ENCODE data around the gene WNT9B. TPM values are rescaled to one million over a fixed set of nuclear protein-coding genes. Genes with fewer than 3 reads are reported as not detected.
"Not testable (repeated sequence)": the region's sequence is repeated elsewhere in the genome, so short reads cannot be mapped to it uniquely, and the experiment has no call there.

The WNT9B gene
- total RNA-seq, 1 experiment from 2014 or later = not detected

- no peak for DNase-seq (ENCODE audit: low read depth)
Measured at GRCh38 chr17:46821482-46822387, 29.6 kb upstream of the WNT9B start.

- no peak for DNase-seq (ENCODE audit: low read depth)
Measured at GRCh38 chr17:46822388-46822921, 28.9 kb upstream of the WNT9B start.

- DNase-seq (ENCODE audit: low read depth) = no peak
Measured at GRCh38 chr17:46823657-46824056, 27.7 kb upstream of the WNT9B start.

DNA sequence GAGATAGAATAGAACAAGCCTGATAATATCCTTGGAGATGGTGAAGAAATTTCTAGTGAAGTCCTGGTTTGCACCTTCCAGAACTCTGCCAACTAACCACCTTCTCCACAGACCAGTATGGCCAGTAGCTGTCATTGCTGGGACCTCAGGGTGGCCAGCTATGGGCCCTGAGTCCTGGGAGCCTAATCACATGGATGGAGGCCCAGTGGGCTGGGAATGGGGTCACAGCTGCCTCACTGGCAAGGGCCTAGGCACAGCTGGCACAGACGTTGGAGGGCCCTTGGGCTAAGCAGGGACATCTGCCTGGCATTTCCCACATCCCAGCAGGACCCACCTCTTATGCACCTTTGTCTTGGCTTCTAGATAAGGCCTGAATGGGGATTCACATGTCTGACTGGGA, 25.3 kb upstream of the WNT9B start:
- DNase-seq (ENCODE audit: low read depth) = no peak

- DNase-seq (ENCODE audit: low read depth) = no peak
Measured at GRCh38 chr17:46827274-46827673, 24.1 kb upstream of the WNT9B start.

GRCh38 chr17:46831573-46832330, 19.6 kb upstream of the WNT9B start:
- DNase-seq (ENCODE audit: low read depth) = no peak

- DNase-seq (ENCODE audit: low read depth) = no peak
Measured at GRCh38 chr17:46832331-46832821, 19.0 kb upstream of the WNT9B start.

DNA sequence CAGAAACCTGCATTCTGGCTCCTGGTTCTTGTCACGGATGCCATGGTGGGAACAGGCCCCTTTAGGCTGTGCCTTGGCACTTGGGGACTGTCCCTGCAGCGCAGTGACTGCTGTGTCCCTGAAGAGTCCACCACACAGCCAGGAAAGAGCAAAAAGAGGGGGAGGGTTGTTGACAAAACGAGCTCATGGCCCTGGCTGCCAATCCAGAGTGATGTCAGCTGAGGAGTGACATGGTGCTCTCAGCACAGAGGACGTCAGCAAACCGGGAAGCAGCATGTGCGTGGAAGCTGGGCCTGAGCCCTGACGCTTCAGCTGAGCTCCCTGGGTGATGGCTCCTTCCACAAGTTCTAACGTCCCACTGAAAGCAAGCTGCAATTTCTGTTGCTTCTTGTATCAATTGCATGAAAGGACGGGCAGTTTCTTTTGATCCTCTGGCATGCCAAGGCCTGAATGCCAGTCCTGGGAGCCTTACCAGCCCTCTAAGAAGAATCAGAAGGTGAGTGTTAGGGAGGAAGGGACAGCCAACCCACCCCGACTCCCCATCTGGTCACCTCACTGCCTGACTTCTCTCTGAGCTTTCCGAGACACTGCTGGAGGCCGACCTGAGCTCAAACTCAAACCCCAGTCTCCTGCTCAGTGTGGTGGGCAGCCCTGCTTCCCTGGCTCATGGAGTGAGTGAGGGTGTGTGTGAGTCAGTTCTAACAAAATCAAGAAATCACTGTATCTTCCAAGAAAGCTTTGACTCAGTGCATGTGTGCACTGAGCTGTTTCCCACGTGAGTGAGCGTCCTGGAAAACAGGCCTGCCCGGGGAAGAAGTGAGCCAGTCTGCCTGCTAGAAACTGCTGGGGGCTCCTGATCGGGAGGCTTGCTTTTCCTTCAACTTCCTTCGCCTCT, 18.2 kb upstream of the WNT9B start:
- DNase-seq (ENCODE audit: low read depth) = peak; percentile 19

DNA sequence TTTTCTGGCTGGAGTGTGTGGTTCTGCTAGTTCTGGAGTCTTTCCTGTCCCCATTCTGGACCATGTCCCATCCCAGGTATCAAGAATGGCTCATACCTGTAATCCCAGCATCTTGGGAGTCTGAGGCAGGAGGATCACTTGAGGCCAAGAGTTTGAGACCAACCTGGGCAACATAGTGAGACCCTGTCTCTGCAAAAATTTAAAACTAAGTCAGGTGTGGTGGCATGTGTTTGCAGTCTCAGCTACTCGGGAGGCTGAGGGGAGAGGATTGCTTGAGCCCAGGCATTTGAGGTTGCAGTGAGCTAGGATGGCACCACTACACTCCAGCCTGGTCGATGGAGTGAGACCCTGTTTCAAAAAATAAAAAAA, 17.6 kb upstream of the WNT9B start:
- DNase-seq (ENCODE audit: low read depth) = no peak

DNA sequence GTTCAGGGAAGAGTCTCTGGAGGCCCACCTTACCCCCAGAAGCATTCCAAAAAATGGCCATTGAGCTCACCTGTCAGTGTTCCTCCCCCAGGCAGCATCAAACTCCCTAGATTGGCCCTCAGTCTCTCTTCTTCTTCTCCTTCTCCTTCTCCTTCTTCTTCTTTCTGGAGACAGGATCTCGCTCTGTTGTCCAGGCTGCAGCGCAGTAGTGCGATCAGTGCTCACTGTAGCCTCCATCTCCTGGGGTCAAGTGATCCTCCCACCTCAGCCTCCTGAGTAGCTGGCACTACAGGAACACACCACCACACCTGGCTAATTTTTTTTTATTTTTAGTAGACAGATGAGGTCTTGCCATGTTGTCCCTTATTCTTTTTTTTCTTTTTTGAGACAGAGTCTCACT, 16.5 kb upstream of the WNT9B start:
- DNase-seq (ENCODE audit: low read depth) = no peak

DNA sequence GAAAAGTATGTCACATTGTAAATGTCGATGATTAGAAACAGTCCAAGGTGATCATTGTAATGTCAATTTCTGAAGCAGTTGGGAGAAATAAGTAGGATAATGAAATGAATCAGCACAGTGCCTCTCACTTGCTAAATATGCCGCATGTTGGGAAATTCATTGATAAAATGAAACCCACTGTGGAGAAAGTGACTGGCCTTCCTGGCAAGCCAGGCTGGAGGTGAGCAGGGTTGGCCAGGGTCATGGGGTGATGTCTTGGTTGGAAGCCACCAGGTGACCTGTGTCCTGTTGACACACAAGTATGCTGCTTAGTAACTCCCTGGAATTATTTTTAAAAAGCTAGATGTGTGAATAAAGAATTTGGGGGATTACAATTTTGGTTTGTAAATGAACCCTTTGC, 14.9 kb upstream of the WNT9B start:
- DNase-seq (ENCODE audit: low read depth) = no peak

GRCh38 chr17:46837521-46837920, 13.9 kb upstream of the WNT9B start:
- no peak for DNase-seq (ENCODE audit: low read depth)

DNA sequence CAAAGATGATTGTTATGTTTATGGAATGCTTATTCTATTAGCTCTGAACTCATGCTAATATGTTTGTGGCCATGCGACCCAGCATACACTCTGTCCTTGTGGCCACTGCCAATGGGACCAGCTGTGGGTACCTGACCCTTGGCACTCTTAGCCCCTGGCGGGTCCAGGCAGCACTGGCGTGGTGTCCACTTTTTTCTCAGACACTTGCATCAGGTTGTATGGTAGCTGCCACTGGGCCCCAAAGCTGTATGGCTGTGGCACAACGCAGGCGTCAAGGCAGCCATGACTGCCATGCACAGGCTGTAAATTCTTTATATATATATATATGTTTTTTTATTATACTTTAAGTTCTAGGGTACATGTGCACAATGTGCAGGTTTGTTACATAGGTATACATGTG, 12.2 kb upstream of the WNT9B start:
- DNase-seq (ENCODE audit: low read depth) = no peak

DNA sequence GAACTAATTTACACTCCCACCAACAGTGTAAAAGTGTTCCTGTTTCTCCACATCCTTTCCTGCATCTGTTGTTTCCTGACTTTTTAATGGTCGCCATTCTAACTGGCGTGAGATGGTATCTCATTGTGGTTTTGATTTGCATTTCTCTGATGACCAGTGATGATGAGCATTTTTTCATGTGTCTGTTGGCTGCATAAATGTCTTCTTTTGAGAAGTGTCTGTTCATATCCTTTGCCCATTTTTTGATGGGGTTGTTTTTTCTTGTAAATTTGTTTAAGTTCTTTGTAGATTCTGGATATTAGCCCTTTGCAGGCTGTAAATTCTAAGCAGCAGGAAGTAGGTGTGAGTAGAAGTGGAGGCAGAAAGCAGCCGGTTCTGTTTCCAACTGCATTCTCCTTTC, 10.8 kb upstream of the WNT9B start:
- DNase-seq (ENCODE audit: low read depth) = not testable (repeated sequence)

DNA sequence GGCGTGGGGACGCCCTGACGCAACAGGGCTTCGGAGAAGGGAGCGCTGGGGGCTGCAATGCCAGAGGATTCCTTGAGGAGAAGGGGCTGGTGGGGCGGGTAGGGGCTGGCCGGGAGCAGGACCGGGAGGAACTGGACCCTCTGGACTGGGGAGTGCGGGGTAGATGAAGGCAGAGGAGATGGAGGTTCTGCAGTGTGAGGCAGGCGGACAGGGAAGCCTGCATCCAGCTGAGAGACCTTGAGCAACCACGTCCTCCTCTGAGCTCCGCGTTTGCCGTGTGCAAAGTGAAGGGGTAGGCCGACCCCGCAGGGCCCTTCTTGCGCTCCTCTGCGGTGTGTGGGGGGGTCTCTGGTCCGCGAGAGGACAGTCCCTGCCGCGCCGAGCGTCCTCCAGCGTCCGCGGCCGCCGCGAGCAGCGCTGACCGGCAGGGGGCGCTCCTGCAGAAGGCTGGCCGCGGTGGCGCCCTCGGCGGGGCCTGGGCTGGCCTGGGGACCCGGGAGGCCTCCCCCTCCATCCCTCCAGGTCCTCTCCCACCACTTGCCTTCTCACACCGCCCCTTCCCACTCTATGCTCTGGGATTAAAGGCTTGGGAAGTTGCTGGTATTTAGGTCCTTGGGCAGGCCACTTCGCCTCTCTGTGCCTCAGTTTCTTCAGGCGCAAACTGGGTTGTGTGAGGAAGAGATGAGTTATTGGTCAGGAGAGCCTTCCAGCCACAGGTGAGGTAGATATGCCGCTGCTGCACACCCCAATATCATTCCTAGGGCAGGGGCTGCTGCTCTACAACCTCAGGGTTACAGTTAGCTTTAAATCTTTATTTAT, 9.6 kb upstream of the WNT9B start:
- DNase-seq (ENCODE audit: low read depth) = no peak

DNA sequence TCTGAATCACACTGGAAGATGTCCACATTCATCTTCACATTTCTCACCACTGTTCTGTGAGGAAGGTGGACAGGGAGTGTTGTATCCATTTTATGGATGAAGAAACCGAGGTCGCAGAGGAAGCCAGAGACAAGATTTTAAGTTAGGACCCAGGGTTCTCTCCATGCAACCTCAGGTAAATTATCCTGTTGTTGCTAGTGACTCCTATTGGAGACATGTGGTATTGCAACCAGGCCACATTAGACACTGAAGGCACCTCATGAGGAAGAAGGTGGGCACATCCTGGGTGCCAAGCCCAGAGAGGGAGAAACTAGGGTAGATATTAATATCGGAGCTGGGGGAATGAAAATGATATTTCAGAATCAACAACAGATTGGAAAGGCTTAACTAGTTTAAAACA, 8.5 kb upstream of the WNT9B start:
- no peak for DNase-seq (ENCODE audit: low read depth)

- DNase-seq (ENCODE audit: low read depth) = no peak
Measured at GRCh38 chr17:46847204-46848191, 3.9 kb upstream of the WNT9B start.

DNA sequence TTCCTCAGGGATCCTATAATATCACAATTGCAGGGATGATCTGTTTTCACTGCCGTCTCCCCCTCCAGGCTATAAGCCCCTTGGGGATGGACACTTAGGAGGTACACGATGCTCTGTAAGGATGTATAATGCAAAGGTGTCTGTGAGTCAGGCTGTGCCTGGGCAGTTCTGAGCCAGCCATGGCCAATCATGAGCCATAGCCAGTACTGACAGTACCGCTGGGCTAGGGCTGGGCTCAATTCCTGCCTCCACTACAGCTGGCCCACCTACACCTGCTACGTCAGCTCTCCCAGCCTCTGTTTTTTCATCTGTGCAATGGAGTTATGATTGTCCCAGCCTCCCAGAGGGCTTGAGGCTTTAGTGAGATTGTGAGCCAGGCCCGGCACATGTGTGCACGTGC, 2.8 kb upstream of the WNT9B start:
- no peak for DNase-seq (ENCODE audit: low read depth)

DNA sequence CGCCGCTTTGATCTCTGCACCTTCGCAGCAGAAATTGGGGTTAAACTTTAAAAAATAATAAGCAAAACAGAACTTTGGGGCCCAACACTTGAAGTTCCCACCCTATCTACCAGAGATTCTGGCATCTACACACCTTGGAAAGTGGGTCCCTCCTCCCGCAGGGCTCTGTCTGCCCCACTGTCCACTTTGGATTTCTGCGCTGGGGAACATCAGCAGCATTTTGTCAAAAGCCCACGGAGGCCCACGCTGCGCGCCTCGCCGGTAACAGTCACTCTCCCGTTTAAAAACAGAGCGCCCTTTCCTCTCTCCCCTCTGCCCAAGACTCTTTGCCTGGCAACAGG, 725 bp upstream of the WNT9B start:
- no peak for DNase-seq (ENCODE audit: low read depth)

Data from LHCN-M2 (cell line).